Esophagus (tissue), 2 donors: ENCODE measurements around the gene AGAP3. TPM values are rescaled to one million over a fixed set of nuclear protein-coding genes. Genes with fewer than 3 reads are reported as not detected.

Source experiments
- H3K27ac ChIP-seq, 2 donors: one replicate each; pipeline ENCODE4 v1.5.1; 2013; ENCODE audit warnings: low read depth in 2 of 2, mild to moderate bottlenecking in 2 of 2, inconsistent platforms in 1 of 2, low read length in 1 of 2, moderate library complexity in 1 of 2
- H3K27me3 ChIP-seq, 2 donors: one replicate each; pipeline ENCODE4 v1.6.1; 2013; ENCODE audit warnings: low read length in 2 of 2, control low read depth in 1 of 2, mild to moderate bottlenecking in 1 of 2; ENCODE audit not compliant: insufficient read depth in 2 of 2, control insufficient read depth in 1 of 2
- H3K36me3 ChIP-seq, 2 donors: one replicate each; pipeline ENCODE4 v1.6.1; 2013; ENCODE audit warnings: low read length in 1 of 2; ENCODE audit not compliant: control insufficient read depth in 2 of 2, insufficient read depth in 2 of 2
- H3K4me1 ChIP-seq, 2 donors: one replicate each; pipeline ENCODE4 v1.6.1; 2013; ENCODE audit warnings: low read length in 1 of 2; ENCODE audit not compliant: control insufficient read depth in 2 of 2, insufficient read depth in 2 of 2
- H3K4me3 ChIP-seq, 2 donors: one replicate each; pipeline ENCODE4 v1.5.1; 2013; ENCODE audit warnings: low read length in 2 of 2, mild to moderate bottlenecking in 2 of 2, low read depth in 1 of 2, moderate library complexity in 1 of 2
- H3K9me3 ChIP-seq, 2 donors: one replicate each; pipeline ENCODE4 v1.6.1; 2013; ENCODE audit warnings: mild to moderate bottlenecking in 2 of 2, low read depth in 1 of 2, low read length in 1 of 2, moderate library complexity in 1 of 2; ENCODE audit not compliant: control insufficient read depth in 2 of 2, insufficient read depth in 1 of 2
- WGBS, 2 donors: extraction: QIAGEN DNeasy Blood & Tissue Kit; methylation state at CpG; one replicate each; pipeline ENCODE4 v1.1.7; 2013; 5-methylcytosine and 5-hydroxymethylcytosine counted together
- polyA plus RNA-seq, 2 donors: library from polyadenylated mRNA; stranded (reverse); fragments of 200-250 nt; gene quantifications; one replicate each; pipeline ENCODE4 v1.2.3, GENCODE V29; 2013
- donor health status: healthy with polysubstance abuse.
- donor health status: Bipolar disorder and iron deficiency.

AGAP3 gene
- polyA plus RNA-seq, 2 donors: 60.8 to 98.8 TPM

DNA sequence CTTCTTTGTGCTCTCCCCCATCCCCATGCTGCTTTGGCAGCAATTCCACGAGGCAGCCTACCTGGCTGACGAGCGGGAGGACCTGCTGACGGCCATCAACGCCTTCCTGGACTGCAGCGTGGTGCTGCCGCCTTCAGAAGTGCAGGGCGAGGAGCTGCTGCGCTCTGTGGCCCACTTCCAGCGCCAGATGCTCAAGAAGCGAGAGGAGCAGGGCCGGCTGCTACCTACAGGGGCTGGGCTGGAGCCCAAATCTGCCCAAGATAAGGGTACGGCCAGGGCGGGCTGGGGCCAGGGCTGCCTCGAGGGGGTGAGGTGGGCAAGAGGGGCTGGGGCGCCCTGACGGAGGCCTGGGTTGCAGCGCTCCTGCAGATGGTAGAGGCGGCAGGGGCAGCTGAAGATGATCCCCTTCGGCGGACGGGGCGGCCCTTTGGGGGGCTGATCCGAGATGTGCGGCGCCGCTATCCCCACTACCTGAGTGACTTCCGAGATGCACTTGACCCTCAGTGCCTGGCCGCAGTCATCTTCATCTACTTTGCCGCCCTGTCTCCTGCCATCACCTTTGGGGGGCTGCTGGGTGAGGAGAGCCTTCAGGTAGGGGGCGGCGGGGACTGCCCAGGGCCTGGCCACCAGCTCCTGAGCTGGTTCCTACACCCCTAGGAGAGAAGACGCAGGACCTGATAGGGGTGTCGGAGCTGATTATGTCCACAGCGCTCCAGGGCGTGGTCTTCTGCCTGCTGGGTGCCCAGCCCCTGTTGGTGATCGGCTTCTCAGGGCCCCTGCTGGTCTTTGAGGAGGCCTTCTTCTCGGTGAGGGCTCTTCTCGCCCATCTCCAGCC, 15.0 kb upstream of the AGAP3 start:
- H3K27me3 ChIP-seq: no peaks in the 10 kb centered on the region
- no peak overlapping the region for H3K27ac ChIP-seq
- H3K9me3 ChIP-seq: no peaks in the 10 kb centered on the region
- H3K4me3 ChIP-seq: no peak overlapping the region
- H3K4me1 ChIP-seq: no peaks in the 10 kb centered on the region
- peaks cover 9 to 67% of the 10 kb centered on the region in 2 donors for H3K36me3 ChIP-seq
- 92 to 93% methylated on average over 35 to 39 of the region's 39 CpGs for WGBS, 2 donors

DNA sequence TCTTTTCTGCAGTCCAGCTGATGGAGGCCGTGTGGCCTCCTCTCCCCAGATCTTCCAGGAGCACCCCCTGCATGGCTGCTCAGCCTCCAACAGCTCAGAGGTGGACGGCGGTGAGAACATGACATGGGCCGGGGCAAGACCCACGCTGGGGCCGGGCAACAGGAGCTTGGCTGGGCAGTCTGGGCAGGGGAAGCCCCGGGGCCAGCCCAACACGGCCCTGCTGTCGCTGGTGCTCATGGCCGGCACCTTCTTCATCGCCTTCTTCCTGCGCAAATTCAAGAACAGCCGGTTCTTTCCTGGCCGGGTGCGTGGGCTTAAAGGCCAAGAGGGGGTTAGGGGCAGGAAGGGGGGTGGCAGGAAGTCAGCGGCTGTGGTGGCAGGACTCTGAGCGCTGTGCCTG, 12.3 kb upstream of the AGAP3 start:
- Histone ChIP-seq H3K27ac (no peak overlapping the region), H3K36me3 (peaks cover 6 to 61% of the 10 kb centered on the region in 2 donors), H3K4me3 (no peak overlapping the region), H3K9me3 (no peaks in the 10 kb centered on the region), H3K27me3 (no peaks in the 10 kb centered on the region), H3K4me1 (peaks cover 0 to 2% of the 10 kb centered on the region in 2 donors)
- 83 to 88% methylated on average over 17 of the region's 17 CpGs for WGBS, 2 donors

DNA sequence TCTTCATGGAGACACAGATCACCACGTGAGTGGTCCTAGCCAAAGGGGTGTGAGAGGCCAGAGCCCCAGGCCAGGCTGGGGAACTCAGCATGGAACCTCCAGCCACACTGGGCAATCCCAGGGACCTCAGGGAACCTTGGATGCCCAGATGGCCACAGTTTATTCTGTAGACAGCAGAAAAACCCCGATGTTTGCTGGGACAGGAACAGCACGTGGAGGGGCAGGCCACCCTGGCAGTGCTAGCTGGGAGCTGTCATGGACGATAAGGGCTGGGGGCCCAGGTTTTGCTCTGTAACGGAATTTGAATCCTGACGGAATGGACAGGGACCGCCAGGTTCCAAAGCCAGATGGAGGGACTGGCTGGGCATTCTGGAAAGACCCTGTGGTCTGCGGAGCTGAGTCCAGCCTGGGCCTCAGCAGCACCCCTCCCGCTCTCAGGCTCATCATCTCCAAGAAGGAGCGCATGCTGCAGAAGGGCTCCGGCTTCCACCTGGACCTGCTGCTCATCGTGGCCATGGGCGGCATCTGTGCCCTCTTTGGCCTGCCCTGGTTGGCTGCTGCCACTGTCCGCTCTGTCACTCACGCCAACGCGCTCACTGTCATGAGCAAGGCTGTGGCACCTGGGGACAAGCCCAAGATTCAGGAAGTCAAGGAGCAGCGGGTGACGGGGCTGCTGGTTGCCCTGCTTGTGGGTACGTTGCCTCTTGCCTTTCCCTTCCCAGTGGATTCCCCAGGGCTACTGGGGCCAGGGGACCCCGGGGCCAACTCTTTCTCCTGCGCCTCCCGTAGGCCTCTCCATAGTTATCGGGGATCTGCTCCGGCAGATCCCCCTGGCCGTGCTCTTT, 11.2 kb upstream of the AGAP3 start:
- Histone ChIP-seq H3K9me3 (no peaks in the 10 kb centered on the region), H3K27me3 (no peaks in the 10 kb centered on the region), H3K36me3 (peaks cover 6 to 53% of the 10 kb centered on the region in 2 donors), H3K4me3 (no peak overlapping the region), H3K27ac (no peak overlapping the region), H3K4me1 (peaks cover 6 to 8% of the 10 kb centered on the region in 2 donors)
- WGBS, 2 donors: 89 to 90% methylated on average over 25 to 26 of the region's 26 CpGs

DNA sequence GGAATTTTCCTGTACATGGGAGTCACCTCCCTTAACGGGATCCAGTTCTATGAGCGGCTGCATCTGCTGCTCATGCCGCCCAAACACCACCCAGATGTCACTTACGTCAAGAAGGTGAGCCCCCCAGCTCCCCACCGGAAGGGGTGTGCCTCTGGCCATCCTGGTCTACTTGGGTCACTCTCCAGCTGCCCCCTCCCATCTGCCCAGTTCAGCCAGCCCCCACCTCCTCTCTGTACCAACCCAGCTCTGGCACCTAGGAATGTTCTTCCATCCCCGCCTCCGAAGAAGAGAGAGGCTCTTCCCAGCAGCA, 10.7 kb upstream of the AGAP3 start:
- Histone ChIP-seq H3K27ac (no peak overlapping the region), H3K4me3 (no peak overlapping the region), H3K4me1 (peaks cover 6 to 8% of the 10 kb centered on the region in 2 donors), H3K9me3 (no peaks in the 10 kb centered on the region), H3K27me3 (no peaks in the 10 kb centered on the region), H3K36me3 (peaks cover 6 to 47% of the 10 kb centered on the region in 2 donors)
- WGBS, 2 donors: 82 to 85% methylated on average over 7 of the region's 7 CpGs

DNA sequence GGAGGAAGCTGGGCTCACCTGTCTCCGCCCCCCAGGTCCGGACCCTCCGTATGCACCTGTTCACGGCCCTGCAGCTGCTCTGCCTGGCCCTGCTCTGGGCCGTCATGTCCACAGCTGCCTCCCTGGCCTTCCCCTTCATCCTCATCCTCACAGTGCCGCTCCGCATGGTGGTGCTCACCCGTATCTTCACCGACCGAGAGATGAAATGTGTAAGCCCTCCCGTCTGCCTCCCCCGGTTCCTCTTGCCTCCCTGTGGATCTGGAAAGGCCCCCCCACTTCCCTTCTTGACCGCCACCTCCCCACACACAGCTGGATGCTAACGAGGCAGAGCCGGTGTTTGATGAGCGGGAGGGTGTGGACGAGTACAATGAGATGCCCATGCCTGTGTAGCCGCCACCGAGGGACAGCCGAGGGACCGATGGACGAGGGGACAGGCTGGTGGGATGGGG, 10.3 kb upstream of the AGAP3 start:
- WGBS, 2 donors: 81% methylated on average over 22 of the region's 22 CpGs
- Histone ChIP-seq H3K36me3 (peaks cover 6 to 43% of the 10 kb centered on the region in 2 donors), H3K27me3 (no peaks in the 10 kb centered on the region), H3K9me3 (no peaks in the 10 kb centered on the region), H3K27ac (no peak overlapping the region), H3K4me3 (no peak overlapping the region), H3K4me1 (peaks cover 6 to 8% of the 10 kb centered on the region in 2 donors)

DNA sequence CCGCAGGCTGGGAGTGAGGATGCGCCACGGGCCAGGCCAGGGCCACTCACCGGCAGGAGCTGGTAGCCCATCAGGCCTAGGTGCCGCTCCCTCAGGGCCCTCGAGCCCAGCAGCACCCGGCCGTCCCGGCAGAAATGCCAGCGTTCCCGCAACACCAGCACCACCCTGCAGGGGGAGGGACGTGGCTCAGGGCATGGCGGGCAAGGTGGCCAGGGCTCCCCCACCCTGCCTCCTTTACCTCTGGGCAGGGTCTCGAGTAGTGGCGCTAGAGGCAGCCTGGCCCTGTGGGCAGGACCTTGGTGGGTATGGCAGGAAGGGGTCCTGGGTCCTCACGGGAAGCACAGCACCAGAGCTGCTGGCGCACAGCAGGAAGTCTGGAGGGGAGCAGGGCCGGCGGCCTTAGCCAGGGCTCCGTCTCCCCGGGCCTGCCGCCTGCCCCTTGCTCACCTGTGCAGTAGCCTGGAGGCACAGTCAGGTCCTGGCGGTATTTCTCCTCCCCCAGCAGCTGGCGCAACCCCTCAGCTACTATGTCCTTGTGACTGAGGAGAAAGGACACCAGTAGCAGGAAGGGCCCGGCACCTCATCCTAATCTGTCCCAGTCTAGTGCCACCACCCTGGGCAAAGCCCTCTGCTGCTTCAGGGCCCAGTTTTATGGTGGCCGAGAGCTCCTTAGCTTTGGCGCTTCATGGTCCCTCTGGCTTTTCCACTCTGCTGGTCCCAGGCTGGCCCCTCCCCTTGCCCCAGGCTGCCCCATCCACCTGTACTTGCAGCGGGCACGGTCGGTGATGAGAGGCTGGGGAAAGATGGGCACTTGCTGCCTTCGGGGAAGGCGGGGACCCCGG, 9.2 kb upstream of the AGAP3 start:
- Histone ChIP-seq H3K36me3 (peaks cover 6 to 34% of the 10 kb centered on the region in 2 donors), H3K27ac (no peak overlapping the region), H3K27me3 (no peaks in the 10 kb centered on the region), H3K4me3 (no peak overlapping the region), H3K4me1 (peaks cover 11 to 15% of the 10 kb centered on the region in 2 donors), H3K9me3 (no peaks in the 10 kb centered on the region)
- WGBS, 2 donors: 63 to 67% methylated on average over 33 of the region's 33 CpGs

DNA sequence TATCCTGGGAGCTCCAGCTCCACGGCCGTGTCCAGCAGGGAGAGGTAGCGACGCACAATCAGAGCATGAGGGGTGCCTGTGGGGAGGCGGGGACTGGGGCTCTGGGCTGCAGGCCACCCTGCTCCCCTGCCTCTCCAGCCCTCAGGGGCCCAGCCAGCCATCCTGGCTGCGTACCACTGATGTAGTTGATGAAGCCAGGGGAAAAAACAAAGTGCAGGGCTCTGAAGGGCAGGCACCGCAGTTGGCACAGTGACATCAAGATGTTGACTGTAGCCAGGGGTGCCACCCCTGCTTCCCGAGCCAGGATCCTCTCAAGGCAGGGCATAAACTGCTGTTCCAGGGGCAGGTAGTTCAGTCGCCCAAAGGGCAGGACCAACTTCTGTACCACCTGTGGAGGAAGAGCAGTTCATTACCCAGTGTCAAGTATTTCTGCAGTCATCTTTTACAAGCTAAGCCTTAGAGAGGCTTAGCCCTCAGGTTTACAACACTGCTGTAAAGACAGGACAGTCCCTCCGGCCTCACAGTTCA, 8.5 kb upstream of the AGAP3 start:
- 65 to 68% methylated on average over 10 of the region's 10 CpGs for WGBS, 2 donors
- peaks cover 6 to 32% of the 10 kb centered on the region in 2 donors for H3K36me3 ChIP-seq

DNA sequence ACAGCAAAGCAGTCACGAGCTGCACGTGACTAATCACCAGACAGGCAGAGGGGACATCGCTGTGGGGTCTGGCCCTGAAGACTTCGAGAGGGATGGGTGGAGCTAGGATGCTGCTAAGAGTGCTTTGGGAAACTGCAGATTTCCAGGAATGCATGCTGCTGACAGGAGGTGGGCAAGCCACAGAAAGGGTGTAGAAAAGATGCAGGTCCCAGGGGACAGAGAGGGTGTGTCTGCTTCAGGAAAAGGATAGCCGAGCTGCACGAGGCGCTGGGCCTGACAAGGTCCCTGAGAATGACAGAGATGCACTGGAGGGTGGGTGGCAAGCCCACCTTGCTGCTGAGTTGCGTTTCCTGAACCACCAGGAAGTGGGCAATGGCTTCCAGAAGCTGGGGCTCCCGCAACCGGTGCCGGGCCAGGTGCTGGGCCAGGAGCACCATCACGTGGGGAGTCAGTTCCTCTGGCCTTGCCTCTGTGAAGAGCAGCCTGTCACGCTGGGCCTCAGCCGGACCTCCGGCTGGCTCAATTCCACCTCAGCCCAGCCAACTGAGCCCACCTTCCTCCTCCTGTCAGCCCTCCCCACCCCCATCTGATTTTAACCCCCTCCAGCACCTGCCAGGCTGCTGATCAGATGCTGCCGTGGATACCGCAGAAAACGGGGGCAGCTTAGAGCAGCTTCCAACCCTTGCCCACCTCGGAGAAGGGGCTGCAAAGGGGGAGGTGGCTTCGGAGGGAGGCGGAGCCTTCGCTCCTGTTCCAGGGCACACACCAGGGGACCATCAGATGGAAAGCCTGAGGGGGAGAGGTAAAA, 7.8 kb upstream of the AGAP3 start:
- no peak overlapping the region for H3K27ac ChIP-seq
- peaks cover 6 to 32% of the 10 kb centered on the region in 2 donors for H3K36me3 ChIP-seq
- H3K4me3 ChIP-seq: no peak overlapping the region
- peaks cover 17 to 22% of the 10 kb centered on the region in 2 donors for H3K4me1 ChIP-seq
- H3K9me3 ChIP-seq: no peaks in the 10 kb centered on the region
- H3K27me3 ChIP-seq: no peaks in the 10 kb centered on the region
- 49 to 57% methylated on average over 22 of the region's 22 CpGs for WGBS, 2 donors

More for the DNA sequence above, 8.5 kb upstream of the AGAP3 start:
- Histone ChIP-seq H3K27ac (no peak overlapping the region), H3K4me3 (no peak overlapping the region), H3K9me3 (no peaks in the 10 kb centered on the region), H3K4me1 (peaks cover 17 to 22% of the 10 kb centered on the region in 2 donors), H3K27me3 (no peaks in the 10 kb centered on the region)
